DND-41 (cell line): ENCODE measurements around the gene CELSR1.

Source experiments
- ATAC-seq: fragments of 200-7000 bp; cut with Tn5 transposase; 3 replicates; pipeline ENCODE4 v1.9.1; 2021; ENCODE audit warnings: low read depth; ENCODE audit not compliant: insufficient read depth
- DNase-seq: peaks from one replicate; pipeline ENCODE4 v3.0.0-alpha.2; 2020
- H2AFZ ChIP-seq: 2 replicates; pipeline ENCODE4 v1.6.0; 2012; ENCODE audit warnings: low read depth, low read length
- H3K27ac ChIP-seq: 2 replicates; pipeline ENCODE4 v1.5.1; 2012; ENCODE audit warnings: low read length, inconsistent platforms
- H3K27me3 ChIP-seq: fragments of 200-600 bp; sonication (generic); 2 replicates; pipeline ENCODE4 v1.6.0; 2012; ENCODE audit warnings: low read length, mild to moderate bottlenecking, inconsistent platforms; ENCODE audit not compliant: insufficient read depth, poor library complexity
- H3K36me3 ChIP-seq: 2 replicates; pipeline ENCODE4 v1.5.1; 2012; ENCODE audit warnings: low read length, inconsistent platforms; ENCODE audit not compliant: insufficient read depth
- H3K4me1 ChIP-seq: 2 replicates; pipeline ENCODE4 v1.5.1; 2012; ENCODE audit warnings: mild to moderate bottlenecking, low read length; ENCODE audit not compliant: insufficient read depth
- H3K4me2 ChIP-seq: 2 replicates; pipeline ENCODE4 v1.6.0; 2012; ENCODE audit warnings: mild to moderate bottlenecking, moderate library complexity, low read length, inconsistent platforms; ENCODE audit not compliant: insufficient read depth
- H3K4me3 ChIP-seq, 2 experiments: fragments of 200-600 bp in 1 of 2; shearing (Covaris generic) in 1 of 2; 2 replicates each; pipeline ENCODE4 v1.5.1; 2012 to 2016; ENCODE audit warnings: inconsistent platforms in 2 of 2, low read length in 2 of 2, mild to moderate bottlenecking in 2 of 2, low read depth in 1 of 2, moderate library complexity in 1 of 2
- H3K79me2 ChIP-seq: 2 replicates; pipeline ENCODE4 v1.6.0; 2012; ENCODE audit warnings: low read length, inconsistent platforms; ENCODE audit not compliant: insufficient read depth
- H3K9ac ChIP-seq: 2 replicates; pipeline ENCODE4 v1.6.0; 2012; ENCODE audit warnings: low read depth, mild to moderate bottlenecking, inconsistent platforms, low read length, moderate library complexity
- H3K9me3 ChIP-seq: 2 replicates; pipeline ENCODE4 v1.5.1; 2012; ENCODE audit warnings: low read length, moderate library complexity, mild to moderate bottlenecking, inconsistent platforms; ENCODE audit not compliant: insufficient read depth, severe bottlenecking
- H4K20me1 ChIP-seq: 2 replicates; pipeline ENCODE4 v1.6.0; 2012; ENCODE audit warnings: low read length; ENCODE audit not compliant: insufficient read depth
- CTCF ChIP-seq: IDR thresholded peaks from 2 replicates; pipeline ENCODE4 v1.5.1; 2012; ENCODE audit warnings: borderline replicate concordance, low read length, moderate library complexity, mild to moderate bottlenecking; ENCODE audit not compliant: poor library complexity, severe bottlenecking; ENCODE audit errors: extremely low read depth
- EZH2 ChIP-seq: IDR thresholded peaks from 3 replicates; pipeline ENCODE4 v1.6.1; 2012; ENCODE audit warnings: borderline replicate concordance, low read depth, mild to moderate bottlenecking, moderate library complexity, low read length, inconsistent platforms; ENCODE audit not compliant: severe bottlenecking

The CELSR1 gene

GRCh38 chr22:46363611-46364321 lies 173.7 kb downstream of the CELSR1 start:
- Histone ChIP-seq H3K36me3 (no peaks in the 10 kb centered on the region), H2AFZ (no peak overlapping the region), H3K79me2 (no peaks in the 10 kb centered on the region), H3K4me3 (no peak overlapping the region), H3K9me3 (no peaks in the 10 kb centered on the region), H3K27ac (no peak overlapping the region), H3K4me1 (no peaks in the 10 kb centered on the region), H3K27me3 (no peaks in the 10 kb centered on the region), H3K9ac (no peak overlapping the region), H4K20me1 (peaks cover 12% of the 10 kb centered on the region), H3K4me2 (no peak overlapping the region)
- TF ChIP-seq CTCF (no peak), EZH2 (no peak)
- DNase-seq (no peak), ATAC-seq (no peak)

- H3K79me2 ChIP-seq, result no peaks in the 10 kb centered on the region
- H3K4me1 ChIP-seq, result no peaks in the 10 kb centered on the region
- peaks cover 8% of the 10 kb centered on the region for H4K20me1 ChIP-seq
- no peak overlapping the region for H3K27ac ChIP-seq
- H3K4me2 ChIP-seq, result no peak overlapping the region
- TF ChIP-seq CTCF, result no peak
- H3K4me3 ChIP-seq, result no peak overlapping the region
- no peak overlapping the region for H3K9ac ChIP-seq
- H2AFZ ChIP-seq, result no peak overlapping the region
- H3K9me3 ChIP-seq, result no peaks in the 10 kb centered on the region
- no peaks in the 10 kb centered on the region for H3K27me3 ChIP-seq
- H3K36me3 ChIP-seq, result no peaks in the 10 kb centered on the region
- no peak for DNase-seq
- no peak for ATAC-seq
Measured at GRCh38 chr22:46362934-46363515, 174.4 kb downstream of the CELSR1 start.

- Histone ChIP-seq H3K36me3 (peaks cover 3% of the 10 kb centered on the region), H2AFZ (no peak overlapping the region), H3K4me3 (no peak overlapping the region), H3K4me1 (no peaks in the 10 kb centered on the region), H3K9ac (no peak overlapping the region), H3K27ac (no peak overlapping the region), H3K9me3 (no peaks in the 10 kb centered on the region), H3K4me2 (no peak overlapping the region), H4K20me1 (peaks cover 7% of the 10 kb centered on the region), H3K27me3 (no peaks in the 10 kb centered on the region), H3K79me2 (no peaks in the 10 kb centered on the region)
- DNase-seq (no peak), ATAC-seq (no peak)
- no peak for TF ChIP-seq EZH2
- no peak for TF ChIP-seq CTCF
Measured at GRCh38 chr22:46362203-46362933, 175.1 kb downstream of the CELSR1 start.
